ENCODE measurements around the gene CACNA1C.

Gene CACNA1C

GRCh38 chr12:2580821-2581220 lies 528.0 kb downstream of the CACNA1C start:
- no peaks in the 10 kb centered on the region for H3K9me3 ChIP-seq (ENCODE audit: control extremely low read depth in 1 of 5, control insufficient read depth in 4 of 5, insufficient read depth in 2 of 5, low read depth in 1 of 5, low read length in 4 of 5)
- POLR2A ChIA-PET, result no interaction called here
- CTCF ChIA-PET, result interaction anchor here (0.9 to 4.3 kb wide), 9 partner anchors 35 to 523 kb away, joined by 3 to 22 read pairs (median 3); no protein-coding TSS in a partner anchor
- H3K4me3 ChIP-seq (ENCODE audit: control insufficient read depth in 1 of 7, extremely low read depth in 1 of 7, insufficient read depth in 4 of 7, low read depth in 2 of 7, low read length in 6 of 7), result no peak overlapping the region
- WGBS (ENCODE audit: insufficient coverage), result 78% methylated on average over 1 of the region's 3 CpGs
- H3K4me1 ChIP-seq (ENCODE audit: control extremely low read depth in 1 of 4, control insufficient read depth in 4 of 4, insufficient read depth in 4 of 4, low read length in 3 of 4), result peaks cover 0 to 12% (median 8%) of the 10 kb centered on the region in 4 experiments
- H3K27ac ChIP-seq (ENCODE audit: insufficient read depth in 1 of 2, low read depth in 1 of 2, low read length in 2 of 2, poor library complexity in 1 of 2, severe bottlenecking in 2 of 2), result no peak overlapping the region
- H3K36me3 ChIP-seq (ENCODE audit: control insufficient read depth in 4 of 4, insufficient read depth in 4 of 4, low read length in 3 of 4), result no peaks in the 10 kb centered on the region
- DNase-seq, result peak in 2 of 3 donors; percentile 3 to 10
- no peaks in the 10 kb centered on the region for H3K27me3 ChIP-seq (replicated peaks in 2 of 5; ENCODE audit: control insufficient read depth in 4 of 5, insufficient read depth in 5 of 5, low read length in 4 of 5)

- POLR2A ChIA-PET, result no interaction called here
- no peak for DNase-seq
- Histone ChIP-seq H3K27me3 (replicated peaks in 2 of 5; ENCODE audit: control insufficient read depth in 4 of 5, insufficient read depth in 5 of 5, low read length in 4 of 5) (no peaks in the 10 kb centered on the region), H3K27ac (ENCODE audit: insufficient read depth in 1 of 2, low read depth in 1 of 2, low read length in 2 of 2, poor library complexity in 1 of 2, severe bottlenecking in 2 of 2) (no peak overlapping the region), H3K4me3 (ENCODE audit: control insufficient read depth in 1 of 7, extremely low read depth in 1 of 7, insufficient read depth in 4 of 7, low read depth in 2 of 7, low read length in 6 of 7) (no peak overlapping the region), H3K9me3 (ENCODE audit: control extremely low read depth in 1 of 5, control insufficient read depth in 4 of 5, insufficient read depth in 2 of 5, low read depth in 1 of 5, low read length in 4 of 5) (no peaks in the 10 kb centered on the region), H3K36me3 (ENCODE audit: control insufficient read depth in 4 of 4, insufficient read depth in 4 of 4, low read length in 3 of 4) (no peaks in the 10 kb centered on the region), H3K4me1 (ENCODE audit: control extremely low read depth in 1 of 4, control insufficient read depth in 4 of 4, insufficient read depth in 4 of 4, low read length in 3 of 4) (peaks cover 0 to 14% (median 10%) of the 10 kb centered on the region in 4 experiments)
- CTCF ChIA-PET, result interaction anchor here (1.0 to 4.3 kb wide), 11 partner anchors 19 to 524 kb away, joined by 3 to 33 read pairs (median 3); no protein-coding TSS in a partner anchor
- whole genome bisulfite sequencing (ENCODE audit: insufficient coverage), result 76% methylated on average over 5 of the region's 15 CpGs
These were observed 528.7 kb downstream of the CACNA1C start for GRCh38 chr12:2581293-2582045.

DNA sequence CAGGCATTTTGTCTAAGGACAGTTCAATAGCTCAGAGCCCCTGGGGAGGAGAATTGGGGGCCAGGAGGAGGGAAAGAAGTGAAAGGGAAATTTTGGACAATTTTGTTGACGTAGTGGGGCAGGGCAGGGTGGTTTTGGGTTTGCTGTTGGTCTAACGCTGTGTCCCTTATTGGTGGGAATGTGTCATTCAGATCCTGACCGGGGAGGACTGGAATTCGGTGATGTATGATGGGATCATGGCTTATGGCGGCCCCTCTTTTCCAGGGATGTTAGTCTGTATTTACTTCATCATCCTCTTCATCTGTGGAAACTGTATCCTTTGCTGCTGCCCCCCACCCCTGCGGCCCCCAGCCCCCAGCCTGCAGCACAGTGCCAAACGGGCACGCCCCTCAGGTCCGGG lies 529.8 kb downstream of the CACNA1C start:
- ChIA-PET POLR2A (interaction anchor here (1.0 to 1.1 kb wide), 2 partner anchors 62 to 224 kb away, joined by 3 read pairs; no protein-coding TSS in a partner anchor), CTCF (interaction anchor here (0.7 to 4.3 kb wide), 33 partner anchors 10 to 548 kb away, joined by 3 to 33 read pairs (median 3); no protein-coding TSS in a partner anchor)
- WGBS (ENCODE audit: insufficient coverage), result 57% methylated on average over 4 of the region's 9 CpGs
- peaks cover 0 to 17% (median 10%) of the 10 kb centered on the region in 4 experiments for H3K4me1 ChIP-seq (ENCODE audit: control extremely low read depth in 1 of 4, control insufficient read depth in 4 of 4, insufficient read depth in 4 of 4, low read length in 3 of 4)
- no peaks in the 10 kb centered on the region for H3K9me3 ChIP-seq (ENCODE audit: control extremely low read depth in 1 of 5, control insufficient read depth in 4 of 5, insufficient read depth in 2 of 5, low read depth in 1 of 5, low read length in 4 of 5)
- H3K36me3 ChIP-seq (ENCODE audit: control insufficient read depth in 4 of 4, insufficient read depth in 4 of 4, low read length in 3 of 4), result no peaks in the 10 kb centered on the region
- peak overlapping the region in 3 of 7 experiments; percentile 34 to 54 (median 43) for H3K4me3 ChIP-seq (ENCODE audit: control insufficient read depth in 1 of 7, extremely low read depth in 1 of 7, insufficient read depth in 4 of 7, low read depth in 2 of 7, low read length in 6 of 7)
- no peaks in the 10 kb centered on the region for H3K27me3 ChIP-seq (replicated peaks in 2 of 5; ENCODE audit: control insufficient read depth in 4 of 5, insufficient read depth in 5 of 5, low read length in 4 of 5)
- no peak for DNase-seq
- no peak overlapping the region for H3K27ac ChIP-seq (ENCODE audit: insufficient read depth in 1 of 2, low read depth in 1 of 2, low read length in 2 of 2, poor library complexity in 1 of 2, severe bottlenecking in 2 of 2)

DNA sequence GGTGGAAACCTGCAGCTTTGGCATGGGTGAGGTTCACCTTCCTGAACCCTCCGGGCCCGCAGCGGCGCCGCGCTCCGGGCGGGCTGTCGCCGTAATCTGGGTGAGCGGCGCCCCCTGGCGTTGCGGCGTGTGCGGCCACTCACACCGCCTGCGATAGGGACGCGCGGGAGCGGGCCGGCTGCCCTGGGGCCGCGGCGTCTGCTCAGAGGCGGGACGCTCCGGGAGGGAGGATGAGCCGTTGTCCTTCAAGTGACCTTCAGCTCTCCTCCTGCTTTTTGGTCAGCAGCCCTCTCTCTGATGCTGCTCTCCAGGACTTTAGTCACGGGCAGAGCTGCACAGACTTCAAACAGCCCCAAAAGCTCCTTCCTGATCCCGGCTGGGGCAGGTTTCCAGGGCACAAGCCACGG lies 530.3 kb downstream of the CACNA1C start:
- peak; percentile 56 to 73 (median 71) for DNase-seq
- no peaks in the 10 kb centered on the region for H3K27me3 ChIP-seq (replicated peaks in 2 of 5; ENCODE audit: control insufficient read depth in 4 of 5, insufficient read depth in 5 of 5, low read length in 4 of 5)
- H3K27ac ChIP-seq (ENCODE audit: insufficient read depth in 1 of 2, low read depth in 1 of 2, low read length in 2 of 2, poor library complexity in 1 of 2, severe bottlenecking in 2 of 2), result no peak overlapping the region
- peaks cover 0 to 17% (median 10%) of the 10 kb centered on the region in 4 experiments for H3K4me1 ChIP-seq (ENCODE audit: control extremely low read depth in 1 of 4, control insufficient read depth in 4 of 4, insufficient read depth in 4 of 4, low read length in 3 of 4)
- H3K9me3 ChIP-seq (ENCODE audit: control extremely low read depth in 1 of 5, control insufficient read depth in 4 of 5, insufficient read depth in 2 of 5, low read depth in 1 of 5, low read length in 4 of 5), result no peaks in the 10 kb centered on the region
- no peaks in the 10 kb centered on the region for H3K36me3 ChIP-seq (ENCODE audit: control insufficient read depth in 4 of 4, insufficient read depth in 4 of 4, low read length in 3 of 4)
- ChIA-PET POLR2A (interaction anchor here (1.0 to 1.1 kb wide), 2 partner anchors 62 to 224 kb away, joined by 3 read pairs; no protein-coding TSS in a partner anchor), CTCF (interaction anchor here (0.6 to 4.3 kb wide), 44 partner anchors 8 to 548 kb away, joined by 3 to 33 read pairs (median 4); no protein-coding TSS in a partner anchor)
- H3K4me3 ChIP-seq (ENCODE audit: control insufficient read depth in 1 of 7, extremely low read depth in 1 of 7, insufficient read depth in 4 of 7, low read depth in 2 of 7, low read length in 6 of 7), result peak overlapping the region in 4 of 7 experiments; percentile 23 to 54 (median 38)
- WGBS (ENCODE audit: insufficient coverage), result 2% methylated on average over 24 of the region's 33 CpGs

DNA sequence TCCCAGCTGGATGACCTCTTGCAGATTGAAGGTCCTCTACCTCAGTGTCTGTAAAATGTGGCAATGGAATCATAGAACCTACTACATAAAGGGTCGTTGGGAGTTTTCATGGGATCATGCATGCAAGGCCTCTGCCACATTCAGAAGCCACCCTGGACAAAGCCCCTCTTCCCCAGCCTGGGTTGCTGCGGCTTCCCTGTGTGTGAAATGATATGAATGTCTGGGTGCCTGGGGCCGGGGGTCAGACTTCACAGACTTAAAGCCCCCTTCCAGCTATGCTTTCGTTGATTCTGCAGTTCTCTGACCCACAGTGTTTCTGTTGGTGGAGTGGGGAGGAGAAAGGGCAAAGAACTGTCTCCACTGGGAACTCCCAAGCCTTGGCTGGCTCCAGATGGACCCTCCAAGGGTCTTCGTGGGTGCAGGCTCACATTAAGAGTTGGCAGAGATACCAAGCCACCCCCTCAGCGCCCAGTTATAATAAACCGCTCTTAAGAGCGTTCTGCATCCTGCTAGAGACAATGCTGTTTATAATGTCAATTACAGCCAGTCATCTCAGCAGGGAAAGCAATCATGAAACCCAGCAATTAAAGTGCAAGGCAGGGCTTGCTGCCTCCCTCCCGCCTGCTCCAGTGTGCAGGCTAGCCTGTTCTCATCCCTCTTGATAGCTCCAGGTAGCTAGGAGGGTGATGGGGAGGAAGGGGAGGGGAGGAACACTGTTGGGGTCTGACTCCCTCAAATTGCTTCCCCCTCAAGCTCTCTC lies 531.0 kb downstream of the CACNA1C start:
- no peak for DNase-seq
- no peaks in the 10 kb centered on the region for H3K9me3 ChIP-seq (ENCODE audit: control extremely low read depth in 1 of 5, control insufficient read depth in 4 of 5, insufficient read depth in 2 of 5, low read depth in 1 of 5, low read length in 4 of 5)
- POLR2A ChIA-PET, result interaction anchor here (1.0 to 1.1 kb wide), 2 partner anchors 61 to 225 kb away, joined by 3 read pairs; no protein-coding TSS in a partner anchor
- CTCF ChIA-PET, result interaction anchor here (0.6 to 4.3 kb wide), 40 partner anchors 9 to 537 kb away, joined by 3 to 33 read pairs (median 4); no protein-coding TSS in a partner anchor
- no peak overlapping the region for H3K27ac ChIP-seq (ENCODE audit: insufficient read depth in 1 of 2, low read depth in 1 of 2, low read length in 2 of 2, poor library complexity in 1 of 2, severe bottlenecking in 2 of 2)
- WGBS (ENCODE audit: insufficient coverage), result 97% methylated on average over 5 of the region's 9 CpGs
- H3K27me3 ChIP-seq (replicated peaks in 2 of 5; ENCODE audit: control insufficient read depth in 4 of 5, insufficient read depth in 5 of 5, low read length in 4 of 5), result no peaks in the 10 kb centered on the region
- H3K4me1 ChIP-seq (ENCODE audit: control extremely low read depth in 1 of 4, control insufficient read depth in 4 of 4, insufficient read depth in 4 of 4, low read length in 3 of 4), result peaks cover 0 to 17% (median 10%) of the 10 kb centered on the region in 4 experiments
- no peaks in the 10 kb centered on the region for H3K36me3 ChIP-seq (ENCODE audit: control insufficient read depth in 4 of 4, insufficient read depth in 4 of 4, low read length in 3 of 4)
- H3K4me3 ChIP-seq (ENCODE audit: control insufficient read depth in 1 of 7, extremely low read depth in 1 of 7, insufficient read depth in 4 of 7, low read depth in 2 of 7, low read length in 6 of 7), result no peak overlapping the region

DNA sequence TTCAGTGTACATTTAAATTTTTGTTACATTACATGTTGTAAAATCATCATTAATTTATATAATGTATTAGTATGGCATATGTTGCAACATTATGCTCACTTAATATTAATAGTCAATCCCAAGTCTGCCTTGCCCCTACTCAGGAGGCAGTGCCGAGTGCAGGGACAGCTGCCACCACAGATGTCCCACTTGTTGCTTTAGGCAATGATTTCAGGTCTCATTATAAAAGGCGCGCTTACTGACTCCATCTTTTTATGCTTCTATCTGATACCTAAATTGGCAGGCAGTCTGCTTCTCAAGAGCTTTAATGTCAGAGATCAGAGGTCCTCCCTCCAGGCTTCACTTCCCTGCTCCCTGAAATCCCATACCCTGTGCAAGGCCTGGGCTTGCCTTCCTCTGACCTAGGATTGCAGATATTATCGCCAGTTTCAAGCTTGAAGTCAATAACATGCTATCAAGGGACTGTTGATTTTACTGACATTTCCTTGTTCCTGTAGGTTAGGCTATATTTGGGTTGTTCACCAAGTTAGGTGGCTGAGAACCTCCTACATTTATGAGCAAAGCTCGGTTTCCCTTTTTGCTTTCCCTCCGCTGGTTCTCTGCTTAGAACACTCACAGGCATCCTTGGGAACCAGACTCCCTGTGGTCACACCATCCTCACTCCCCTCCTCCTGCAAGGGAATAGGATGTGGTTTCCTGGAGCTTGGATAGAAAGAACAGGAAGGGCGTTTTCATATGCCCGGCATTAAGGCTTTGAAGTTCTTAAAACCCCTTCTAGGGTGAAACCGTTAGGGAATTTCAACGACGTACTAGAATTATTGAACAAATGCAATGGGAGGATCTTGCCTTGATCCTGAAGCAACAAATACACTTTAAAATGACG lies 533.6 kb downstream of the CACNA1C start:
- H3K27me3 ChIP-seq (replicated peaks in 2 of 5; ENCODE audit: control insufficient read depth in 4 of 5, insufficient read depth in 5 of 5, low read length in 4 of 5), result no peaks in the 10 kb centered on the region
- H3K9me3 ChIP-seq (ENCODE audit: control extremely low read depth in 1 of 5, control insufficient read depth in 4 of 5, insufficient read depth in 2 of 5, low read depth in 1 of 5, low read length in 4 of 5), result no peaks in the 10 kb centered on the region
- POLR2A ChIA-PET, result no interaction called here
- H3K4me3 ChIP-seq (ENCODE audit: control insufficient read depth in 1 of 7, extremely low read depth in 1 of 7, insufficient read depth in 4 of 7, low read depth in 2 of 7, low read length in 6 of 7), result no peak overlapping the region
- no peaks in the 10 kb centered on the region for H3K36me3 ChIP-seq (ENCODE audit: control insufficient read depth in 4 of 4, insufficient read depth in 4 of 4, low read length in 3 of 4)
- CTCF ChIA-PET, result interaction anchor here (1.3 to 4.3 kb wide), 8 partner anchors 8 to 529 kb away, joined by 3 to 33 read pairs (median 6); no protein-coding TSS in a partner anchor
- WGBS (ENCODE audit: insufficient coverage), result 70% methylated on average over 6 of the region's 12 CpGs
- H3K27ac ChIP-seq (ENCODE audit: insufficient read depth in 1 of 2, low read depth in 1 of 2, low read length in 2 of 2, poor library complexity in 1 of 2, severe bottlenecking in 2 of 2), result no peak overlapping the region
- peaks cover 0 to 17% (median 10%) of the 10 kb centered on the region in 4 experiments for H3K4me1 ChIP-seq (ENCODE audit: control extremely low read depth in 1 of 4, control insufficient read depth in 4 of 4, insufficient read depth in 4 of 4, low read length in 3 of 4)
- no peak for DNase-seq

All from common myeloid progenitor, CD34-positive (primary cell).